SU-DHL-6 (cell line): ENCODE measurements around the gene RNF227.

Experiments
- H2AFZ ChIP-seq: fragments of 200-600 bp; sonication (generic); 2 replicates; pipeline ENCODE4 v1.6.1; 2014; ENCODE audit warnings: low read depth, mild to moderate bottlenecking, moderate library complexity, mixed read lengths, antibody characterized with exemption, low read length; ENCODE audit not compliant: severe bottlenecking
- H3F3A ChIP-seq: fragments of 200-600 bp; shearing (Covaris generic); 2 replicates; pipeline ENCODE4 v1.6.0; 2016; ENCODE audit warnings: antibody characterized with exemption, mild to moderate bottlenecking; ENCODE audit not compliant: insufficient read depth
- H3K27ac ChIP-seq: fragments of 200-600 bp; sonication (generic); 2 replicates; pipeline ENCODE4 v1.5.1; 2016; ENCODE audit warnings: low read depth, mild to moderate bottlenecking, low read length, moderate library complexity, mixed read lengths
- H3K27me3 ChIP-seq: fragments of 200-600 bp; sonication (generic), shearing (Covaris generic); 2 replicates; pipeline ENCODE4 v1.6.0; 2014; ENCODE audit warnings: mild to moderate bottlenecking, low read length
- H3K36me3 ChIP-seq: fragments of 200-600 bp; sonication (generic); 2 replicates; pipeline ENCODE4 v1.6.1; 2014; ENCODE audit warnings: mild to moderate bottlenecking, low read length, mixed read lengths
- H3K4me2 ChIP-seq: fragments of 300-600, 200-600 bp; shearing (Covaris generic), sonication (generic); 2 replicates; pipeline ENCODE4 v1.6.0; 2014; ENCODE audit warnings: low read length, low read depth, mild to moderate bottlenecking; ENCODE audit not compliant: poor library complexity, severe bottlenecking
- H3K4me3 ChIP-seq: fragments of 200-600 bp; sonication (generic); 2 replicates; pipeline ENCODE4 v1.5.1; 2014; ENCODE audit warnings: antibody characterized with exemption, low read length, mild to moderate bottlenecking, mixed read lengths; ENCODE audit not compliant: insufficient read depth, poor library complexity, severe bottlenecking
- H3K79me2 ChIP-seq: fragments of 200-600 bp; sonication (generic); 2 replicates; pipeline ENCODE4 v1.6.1; 2014; ENCODE audit warnings: mild to moderate bottlenecking, low read length, moderate library complexity; ENCODE audit not compliant: insufficient read depth
- H3K9ac ChIP-seq: fragments of 200-600 bp; sonication (generic); 2 replicates; pipeline ENCODE4 v1.7.0; 2014; ENCODE audit warnings: mild to moderate bottlenecking, low read length
- H3K9me2 ChIP-seq: fragments of 200-600 bp; sonication (generic); replicated peaks from 2 replicates; pipeline ENCODE4 v1.6.1; 2014; ENCODE audit warnings: low read length; ENCODE audit not compliant: insufficient read depth
- H3K9me3 ChIP-seq: fragments of 200-600 bp; sonication (generic); 2 replicates; pipeline ENCODE4 v1.6.1; 2014; ENCODE audit warnings: low read length, mixed read lengths; ENCODE audit not compliant: insufficient read depth
- H4K20me1 ChIP-seq: fragments of 200-600 bp; sonication (generic); 2 replicates; pipeline ENCODE4 v1.6.1; 2014; ENCODE audit warnings: low read depth, mild to moderate bottlenecking, antibody characterized with exemption, low read length, moderate library complexity, mixed read lengths
- EZH2phosphoT487 ChIP-seq: fragments of 200-600 bp; sonication (generic), shearing (Covaris generic); conservative IDR thresholded peaks from 2 replicates; pipeline ENCODE4 v1.6.1; 2018; ENCODE audit warnings: mild to moderate bottlenecking, antibody characterized with exemption, low read length, moderate library complexity, mixed read lengths
- TF ChIP-seq, protein P1 (sequence below): fragments of 200-600 bp; sonication (generic); IDR thresholded peaks from one replicate; pipeline ENCODE4 v1.5.1; 2017; ENCODE audit warnings: antibody characterized with exemption, mild to moderate bottlenecking, low read length, moderate library complexity; ENCODE audit not compliant: insufficient read depth, poor library complexity, severe bottlenecking

RNF227 gene

DNA sequence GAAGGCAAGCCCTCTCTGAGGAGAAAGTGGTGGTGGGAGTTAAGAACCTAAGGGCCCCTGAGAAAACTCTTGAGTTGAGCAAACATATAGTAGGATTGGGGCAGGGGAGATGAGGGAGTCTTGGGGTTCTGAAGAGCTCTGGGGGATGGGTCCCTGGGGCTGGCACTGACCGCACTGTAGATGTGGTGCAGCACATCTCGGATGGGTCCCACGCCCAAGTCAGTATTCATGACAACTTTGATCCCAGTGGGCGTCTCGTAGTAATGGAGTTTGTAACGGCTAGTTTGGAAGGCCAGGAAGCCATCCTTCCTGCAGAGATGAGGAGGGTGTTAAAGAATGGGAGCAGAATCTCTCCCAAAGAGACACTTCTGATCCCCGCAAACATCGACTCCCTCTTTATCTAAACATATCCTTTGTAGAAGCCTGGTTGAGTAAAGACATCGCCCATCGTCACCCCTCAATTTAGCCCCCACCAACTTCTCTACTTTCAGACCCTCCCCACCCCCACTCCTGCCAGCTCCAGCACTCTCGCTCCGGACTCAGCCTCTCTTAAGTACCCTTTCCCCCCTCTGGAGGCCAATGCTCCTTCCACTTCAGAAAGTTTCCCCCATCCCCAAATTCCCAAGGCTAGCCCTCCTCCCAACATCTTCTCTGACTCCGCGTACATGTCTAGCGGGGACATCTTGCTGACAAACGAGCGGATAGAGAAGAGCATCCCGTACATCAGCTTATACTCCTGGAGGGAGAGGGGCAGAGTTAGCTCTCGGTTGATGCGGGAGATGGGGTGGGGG lies 14.9 kb upstream of the RNF227 start:
- Histone ChIP-seq H3K4me2 (peak overlapping the region; percentile 68), H3K9me3 (no peaks in the 10 kb centered on the region), H3K27me3 (no peaks in the 10 kb centered on the region), H2AFZ (peak overlapping the region; percentile 84), H3K9ac (peak overlapping the region; percentile 89), H3K36me3 (no peaks in the 10 kb centered on the region), H3K27ac (peak overlapping the region; percentile 18), H4K20me1 (0 out of 2 replicates have a peak, but pooled peaks cover 3% of the 10 kb centered on the region), H3K9me2 (no peaks in the 10 kb centered on the region), H3K4me3 (peak overlapping the region; percentile 89), H3K79me2 (peaks cover 33% of the 10 kb centered on the region), H3F3A (no peaks in the 10 kb centered on the region)
- TF ChIP-seq, protein P1, sequence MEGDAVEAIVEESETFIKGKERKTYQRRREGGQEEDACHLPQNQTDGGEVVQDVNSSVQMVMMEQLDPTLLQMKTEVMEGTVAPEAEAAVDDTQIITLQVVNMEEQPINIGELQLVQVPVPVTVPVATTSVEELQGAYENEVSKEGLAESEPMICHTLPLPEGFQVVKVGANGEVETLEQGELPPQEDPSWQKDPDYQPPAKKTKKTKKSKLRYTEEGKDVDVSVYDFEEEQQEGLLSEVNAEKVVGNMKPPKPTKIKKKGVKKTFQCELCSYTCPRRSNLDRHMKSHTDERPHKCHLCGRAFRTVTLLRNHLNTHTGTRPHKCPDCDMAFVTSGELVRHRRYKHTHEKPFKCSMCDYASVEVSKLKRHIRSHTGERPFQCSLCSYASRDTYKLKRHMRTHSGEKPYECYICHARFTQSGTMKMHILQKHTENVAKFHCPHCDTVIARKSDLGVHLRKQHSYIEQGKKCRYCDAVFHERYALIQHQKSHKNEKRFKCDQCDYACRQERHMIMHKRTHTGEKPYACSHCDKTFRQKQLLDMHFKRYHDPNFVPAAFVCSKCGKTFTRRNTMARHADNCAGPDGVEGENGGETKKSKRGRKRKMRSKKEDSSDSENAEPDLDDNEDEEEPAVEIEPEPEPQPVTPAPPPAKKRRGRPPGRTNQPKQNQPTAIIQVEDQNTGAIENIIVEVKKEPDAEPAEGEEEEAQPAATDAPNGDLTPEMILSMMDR, result no peak
- no peak for TF ChIP-seq EZH2phosphoT487

DNA sequence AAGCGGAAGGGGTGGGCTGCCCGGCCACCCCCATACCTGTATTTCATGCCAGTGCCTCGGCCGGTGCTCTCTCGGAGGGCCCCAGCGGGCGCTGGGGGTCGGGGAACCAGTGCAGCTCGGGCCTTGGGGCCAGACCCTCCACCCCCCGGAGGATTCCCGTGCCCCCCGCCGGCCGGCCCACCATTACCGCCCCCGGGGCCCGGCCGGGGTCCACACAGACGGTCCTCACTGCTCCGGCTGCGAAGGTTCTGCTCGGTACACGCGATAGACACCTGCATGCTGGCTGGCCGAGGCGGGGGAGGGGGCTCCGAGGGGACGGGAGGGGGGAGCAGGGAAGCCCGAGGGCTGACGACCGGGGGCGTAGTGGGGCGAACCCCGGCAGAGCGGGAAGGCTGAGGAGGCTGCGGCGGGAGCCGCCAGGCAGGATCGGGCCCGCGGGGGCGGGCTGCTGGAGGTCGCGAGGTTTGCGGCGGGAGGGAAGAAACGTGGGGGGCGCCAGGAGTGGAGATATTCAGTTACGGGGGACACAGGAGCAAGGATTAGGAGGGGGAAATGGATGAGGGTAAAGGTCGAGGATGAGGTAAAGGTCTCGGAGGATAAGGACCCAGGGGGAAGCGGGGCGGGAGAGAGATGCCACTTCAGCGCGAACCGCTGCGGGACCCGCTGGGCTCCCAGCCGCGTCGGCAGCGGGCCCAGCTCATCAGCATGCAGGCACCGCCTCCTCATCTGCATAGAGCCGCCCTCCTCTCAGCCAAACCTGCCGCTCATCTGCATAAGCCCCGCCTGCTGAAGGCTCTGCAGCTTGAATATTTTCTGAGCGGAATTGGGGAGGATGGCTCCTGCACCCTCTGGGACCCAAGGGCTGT lies 13.3 kb upstream of the RNF227 start, which contains the start of gene KCNAB3:
KCNAB3 (minus strand) TSS at position 699 of the 866 bp plus-strand sequence; CDS start at position 278, 421 bp downstream.
- TF ChIP-seq, protein P1, result no peak
- H3K4me3 ChIP-seq, result peak within 1 kb of the TSS; percentile 9
- H3K9me2 ChIP-seq, result no peaks in the 10 kb centered on the region
- H3K27me3 ChIP-seq, result no peaks in the 10 kb centered on the region
- H3K4me2 ChIP-seq, result peak within 1 kb of the TSS; percentile 68
- no peaks in the 10 kb centered on the region for H3F3A ChIP-seq
- no peak within 1 kb of the TSS for H3K27ac ChIP-seq
- peak within 1 kb of the TSS; percentile 89; the same call in 1 of the 2 replicates for H3K9ac ChIP-seq
- H4K20me1 ChIP-seq, result 0 out of 2 replicates have a peak, but pooled peaks cover 3% of the 10 kb centered on the region
- no peaks in the 10 kb centered on the region for H3K36me3 ChIP-seq
- peaks cover 31% of the 10 kb centered on the region for H3K79me2 ChIP-seq
- H2AFZ ChIP-seq, result no peak within 1 kb of the TSS
- no peaks in the 10 kb centered on the region for H3K9me3 ChIP-seq

DNA sequence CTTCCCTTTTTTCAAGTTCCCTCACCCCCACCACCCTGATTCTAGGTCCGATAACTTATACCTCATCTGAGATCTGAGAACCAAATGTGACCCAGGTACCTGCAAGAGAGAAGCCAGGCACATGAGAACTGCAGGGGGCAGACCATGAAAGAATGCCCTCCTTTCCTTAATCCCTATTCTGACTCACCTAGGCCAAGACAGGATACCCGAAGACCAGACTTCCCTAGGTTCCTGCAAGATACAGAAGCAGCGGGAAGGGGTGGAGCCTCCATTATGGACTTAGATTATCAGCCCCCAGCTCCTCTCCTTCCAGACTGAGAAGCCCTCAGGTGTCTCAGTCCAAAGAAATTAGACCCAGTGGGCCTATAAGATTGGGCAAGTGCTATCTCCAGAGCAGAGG lies 11.5 kb upstream of the RNF227 start:
- H2AFZ ChIP-seq, result no peak overlapping the region
- no peak overlapping the region for H3K9ac ChIP-seq
- no peaks in the 10 kb centered on the region for H3K9me3 ChIP-seq
- H4K20me1 ChIP-seq, result no peaks in the 10 kb centered on the region
- H3K79me2 ChIP-seq, result peaks cover 13% of the 10 kb centered on the region
- TF ChIP-seq, protein P1, result no peak
- TF ChIP-seq EZH2phosphoT487, result no peak
- no peaks in the 10 kb centered on the region for H3K9me2 ChIP-seq
- no peaks in the 10 kb centered on the region for H3K27me3 ChIP-seq
- H3K4me3 ChIP-seq, result no peak overlapping the region
- H3K27ac ChIP-seq, result no peak overlapping the region
- no peaks in the 10 kb centered on the region for H3K36me3 ChIP-seq
- no peaks in the 10 kb centered on the region for H3F3A ChIP-seq
- H3K4me2 ChIP-seq, result no peak overlapping the region
